Measurements from ENCODE around the gene CADM2.

The CADM2 gene

GRCh38 chr3:85554153-85554552, 595.4 kb downstream of the CADM2 start:
- DNase-seq (ENCODE audit: low read depth in 1 of 2, low spot score in 1 of 2), result no peak

- DNase-seq (ENCODE audit: low read depth in 1 of 2, low spot score in 1 of 2), result no peak
Measured at GRCh38 chr3:85560088-85560785, 601.4 kb downstream of the CADM2 start.

GRCh38 chr3:85567071-85567676, 608.4 kb downstream of the CADM2 start:
- DNase-seq (ENCODE audit: low read depth in 1 of 2, low spot score in 1 of 2), result no peak

GRCh38 chr3:85570819-85571218, 612.0 kb downstream of the CADM2 start:
- no peak for DNase-seq (ENCODE audit: low read depth in 1 of 2, low spot score in 1 of 2)

- no peak for DNase-seq (ENCODE audit: low read depth in 1 of 2, low spot score in 1 of 2)
Measured at GRCh38 chr3:85571835-85572234, 613.0 kb downstream of the CADM2 start.

GRCh38 chr3:85572426-85572825, 613.6 kb downstream of the CADM2 start:
- no peak for DNase-seq (ENCODE audit: low read depth in 1 of 2, low spot score in 1 of 2)

- DNase-seq (ENCODE audit: low read depth in 1 of 2, low spot score in 1 of 2), result no peak
Measured at GRCh38 chr3:85572978-85573377, 614.2 kb downstream of the CADM2 start.

- DNase-seq (ENCODE audit: low read depth in 1 of 2, low spot score in 1 of 2), result no peak
Measured at GRCh38 chr3:85574006-85574705, 615.4 kb downstream of the CADM2 start.

- DNase-seq (ENCODE audit: low read depth in 1 of 2, low spot score in 1 of 2), result no peak
Measured at GRCh38 chr3:85576091-85576690, 617.4 kb downstream of the CADM2 start.

GRCh38 chr3:85576697-85577200, 618.0 kb downstream of the CADM2 start:
- DNase-seq (ENCODE audit: low read depth in 1 of 2, low spot score in 1 of 2), result no peak

- no peak for DNase-seq (ENCODE audit: low read depth in 1 of 2, low spot score in 1 of 2)
Measured at GRCh38 chr3:85584779-85585356, 626.1 kb downstream of the CADM2 start.

- DNase-seq (ENCODE audit: low read depth in 1 of 2, low spot score in 1 of 2), result no peak
Measured at GRCh38 chr3:85586018-85586417, 627.2 kb downstream of the CADM2 start.

GRCh38 chr3:85589145-85589544, 630.4 kb downstream of the CADM2 start:
- DNase-seq (ENCODE audit: low read depth in 1 of 2, low spot score in 1 of 2), result no peak

GRCh38 chr3:85591451-85591850, 632.7 kb downstream of the CADM2 start:
- DNase-seq (ENCODE audit: low read depth in 1 of 2, low spot score in 1 of 2), result no peak

GRCh38 chr3:85592256-85592655, 633.5 kb downstream of the CADM2 start:
- no peak for DNase-seq (ENCODE audit: low read depth in 1 of 2, low spot score in 1 of 2)

- DNase-seq (ENCODE audit: low read depth in 1 of 2, low spot score in 1 of 2), result no peak
Measured at GRCh38 chr3:85594676-85595075, 635.9 kb downstream of the CADM2 start.

- no peak for DNase-seq (ENCODE audit: low read depth in 1 of 2, low spot score in 1 of 2)
Measured at GRCh38 chr3:85603378-85603777, 644.6 kb downstream of the CADM2 start.

- no peak for DNase-seq (ENCODE audit: low read depth in 1 of 2, low spot score in 1 of 2)
Measured at GRCh38 chr3:85604641-85605040, 645.9 kb downstream of the CADM2 start.

- DNase-seq (ENCODE audit: low read depth in 1 of 2, low spot score in 1 of 2), result no peak
Measured at GRCh38 chr3:85605066-85605465, 646.3 kb downstream of the CADM2 start.

- no peak for DNase-seq (ENCODE audit: low read depth in 1 of 2, low spot score in 1 of 2)
Measured at GRCh38 chr3:85626662-85627061, 667.9 kb downstream of the CADM2 start.

- DNase-seq (ENCODE audit: low read depth in 1 of 2, low spot score in 1 of 2), result no peak
Measured at GRCh38 chr3:85627932-85628331, 669.1 kb downstream of the CADM2 start.

All from activated T-helper 1 cell treated with anti-CD3 and anti-CD28 coated beads, Interleukin-2, amount 50 U/mL, for 16 hours (primary cell).